Right forelimb (tissue), 1 donor: ENCODE data around the gene NEGR1.

Experiments used
- DNase-seq: peaks from one replicate; pipeline ENCODE4 v3.0.0-alpha.2; 2018

NEGR1 gene

DNA sequence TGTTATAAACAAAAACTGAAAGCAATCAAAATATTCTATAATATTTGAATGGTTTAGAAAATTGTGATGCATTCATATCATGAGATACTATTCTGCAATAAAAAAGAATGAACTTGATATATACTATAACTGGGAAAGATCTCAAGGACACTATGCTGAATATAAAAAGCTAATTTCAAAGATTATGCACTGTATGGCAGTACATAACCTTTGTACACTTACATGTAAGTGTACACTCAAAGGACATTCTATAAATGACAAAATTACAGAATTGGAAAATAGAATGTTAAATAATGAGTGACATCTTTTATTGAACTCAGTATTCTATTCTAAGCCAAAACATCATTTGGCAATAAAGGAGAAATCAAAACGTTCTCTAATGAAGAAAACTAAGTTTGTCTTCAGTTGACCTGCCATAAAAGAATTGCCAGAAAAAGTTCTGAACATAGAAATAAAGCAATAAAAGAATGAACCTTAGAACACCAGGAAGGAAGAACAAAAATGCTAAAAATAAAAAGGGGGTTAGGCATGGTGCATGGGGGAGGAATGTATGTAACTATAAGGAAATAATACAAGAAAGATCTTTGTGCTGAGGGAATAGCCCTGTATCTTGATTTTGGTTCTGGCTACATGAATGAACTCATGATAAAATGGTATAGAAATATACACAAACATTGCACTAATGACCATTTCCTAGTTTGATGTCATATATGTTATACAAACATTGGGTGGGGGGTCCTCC is 519.7 kb downstream of the NEGR1 start:
- DNase-seq = no peak

DNA sequence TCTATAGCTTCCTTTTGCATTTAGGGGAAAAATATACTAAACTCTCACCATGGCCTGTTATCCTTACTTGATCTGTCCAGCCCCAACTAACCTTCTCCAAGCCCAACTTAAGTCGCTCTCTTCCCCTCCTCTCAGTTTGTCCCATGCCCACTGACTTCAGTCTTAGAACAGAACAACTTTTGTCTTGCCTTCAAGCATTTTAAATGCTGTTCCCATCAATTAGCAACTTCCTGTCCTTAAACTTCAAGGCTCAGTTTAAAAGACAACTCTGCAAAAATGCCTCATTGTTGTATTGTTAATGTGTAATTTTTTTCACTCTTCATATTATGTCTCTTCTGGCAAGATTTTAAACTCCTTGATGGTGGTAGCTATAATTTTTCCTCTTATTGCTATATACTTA is 526.9 kb downstream of the NEGR1 start:
- no peak for DNase-seq

DNA sequence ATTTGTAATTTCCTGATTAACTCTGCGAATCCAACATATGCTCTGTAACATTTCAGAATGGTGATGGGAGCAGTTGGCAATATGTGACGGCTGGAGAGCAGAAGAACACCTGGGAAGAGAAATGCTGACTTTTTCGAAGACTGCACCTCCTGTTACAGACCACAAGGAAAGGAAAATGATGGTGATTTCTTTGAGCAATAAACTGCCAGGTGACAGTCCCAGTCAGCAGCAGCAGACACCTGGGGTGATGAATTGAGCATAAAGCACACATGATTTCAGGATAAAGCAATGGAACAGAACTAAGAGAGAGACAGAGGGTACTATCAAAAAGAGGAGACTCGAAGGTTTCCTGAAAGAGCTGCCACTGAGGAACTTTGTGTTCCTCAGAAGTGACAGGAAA is 528.6 kb downstream of the NEGR1 start:
- no peak for DNase-seq

DNA sequence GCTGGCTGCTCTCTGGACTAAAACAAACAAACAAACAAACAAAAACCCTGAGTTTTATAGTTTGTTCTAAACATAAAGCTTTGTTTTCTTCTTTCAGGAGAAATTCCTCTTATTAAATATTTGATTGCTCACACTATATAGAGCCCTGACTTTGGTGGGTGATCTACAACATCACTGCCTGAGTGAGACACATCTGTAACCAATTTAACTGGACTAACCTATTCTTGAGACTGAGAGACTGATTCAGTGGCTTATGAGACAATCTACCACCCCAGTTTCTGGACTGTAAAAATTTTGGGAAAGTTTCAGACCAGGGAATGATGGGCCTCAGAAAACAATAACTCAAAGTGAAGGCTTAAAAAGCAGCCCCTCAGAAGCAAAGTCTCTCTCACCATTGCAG is 537.0 kb downstream of the NEGR1 start:
- DNase-seq = no peak

DNA sequence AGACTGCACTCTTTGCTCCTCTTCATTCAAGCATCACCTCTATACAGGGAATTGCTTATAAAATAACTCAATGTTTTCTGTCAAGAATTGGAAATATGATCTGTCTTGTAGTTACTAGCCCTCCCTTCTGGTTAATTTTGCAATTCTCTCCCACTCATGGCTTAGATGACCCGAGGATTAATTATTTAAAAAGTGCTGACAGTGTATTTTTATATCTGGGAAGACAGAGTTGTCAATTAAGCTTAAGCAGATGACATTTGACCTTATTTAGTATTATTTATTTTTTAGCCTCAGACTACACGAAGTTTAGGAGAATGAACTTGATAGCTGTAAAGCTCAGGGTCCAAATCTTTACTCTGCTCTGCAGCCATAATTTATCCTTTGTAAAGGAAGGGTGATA is 538.5 kb downstream of the NEGR1 start:
- no peak for DNase-seq

DNA sequence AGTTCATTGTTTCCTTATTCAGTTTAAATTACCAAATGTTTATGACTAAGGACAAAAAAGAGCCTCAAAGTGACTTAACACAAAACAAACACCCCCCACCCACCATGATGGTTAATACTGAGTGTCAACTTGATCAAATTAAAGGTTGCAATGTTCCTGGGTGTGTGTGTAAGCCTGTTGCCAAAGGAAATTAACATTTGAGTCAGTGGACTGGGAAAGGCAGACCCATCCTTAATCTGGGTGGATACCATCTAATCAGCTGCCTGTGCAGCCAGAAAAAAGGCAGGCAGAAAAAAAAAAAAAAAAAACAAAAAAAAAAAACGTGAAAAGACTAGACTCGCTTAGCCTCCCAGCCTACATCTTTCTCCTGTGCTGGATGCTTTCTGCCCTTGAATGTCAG is 543.4 kb downstream of the NEGR1 start:
- no peak for DNase-seq

DNA sequence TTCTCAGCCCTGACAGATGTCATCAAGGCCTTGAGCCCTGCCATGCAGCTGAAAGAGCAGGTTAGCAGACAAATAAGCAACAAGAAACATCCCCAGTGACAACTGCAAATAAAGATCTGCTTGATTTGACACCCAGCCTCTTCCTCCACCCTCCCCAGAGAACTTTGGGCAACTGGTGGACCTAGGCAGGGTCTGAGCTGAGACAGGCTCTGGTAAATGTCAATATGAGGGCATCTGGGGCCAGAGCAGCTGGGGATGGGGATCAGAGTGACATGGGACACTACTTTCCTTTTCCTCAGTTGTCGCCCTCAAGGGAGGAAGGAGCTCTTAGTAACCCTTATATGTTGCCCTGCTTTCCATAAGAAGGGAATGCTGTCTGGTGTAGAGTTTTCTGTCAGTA is 544.1 kb downstream of the NEGR1 start:
- DNase-seq = no peak

DNA sequence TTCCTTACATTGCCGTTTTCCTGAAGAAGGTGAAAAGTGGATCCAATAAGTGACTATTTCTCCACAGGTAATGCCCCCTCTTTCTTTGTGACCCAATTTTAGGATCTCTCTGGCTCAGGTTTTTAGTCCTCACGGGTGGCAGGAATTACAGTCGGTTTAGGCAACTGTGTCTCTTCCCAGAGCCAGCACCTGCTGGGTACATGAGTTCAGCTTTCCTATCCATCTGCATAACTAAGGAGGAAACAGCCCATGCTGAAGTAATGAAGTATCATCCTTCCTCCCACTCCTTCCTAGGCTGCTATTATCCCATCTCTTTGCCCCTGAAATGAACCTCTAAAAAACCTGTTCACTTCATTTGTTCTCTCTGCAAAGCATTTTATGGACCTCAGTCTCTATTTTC is 544.6 kb downstream of the NEGR1 start:
- DNase-seq = no peak

DNA sequence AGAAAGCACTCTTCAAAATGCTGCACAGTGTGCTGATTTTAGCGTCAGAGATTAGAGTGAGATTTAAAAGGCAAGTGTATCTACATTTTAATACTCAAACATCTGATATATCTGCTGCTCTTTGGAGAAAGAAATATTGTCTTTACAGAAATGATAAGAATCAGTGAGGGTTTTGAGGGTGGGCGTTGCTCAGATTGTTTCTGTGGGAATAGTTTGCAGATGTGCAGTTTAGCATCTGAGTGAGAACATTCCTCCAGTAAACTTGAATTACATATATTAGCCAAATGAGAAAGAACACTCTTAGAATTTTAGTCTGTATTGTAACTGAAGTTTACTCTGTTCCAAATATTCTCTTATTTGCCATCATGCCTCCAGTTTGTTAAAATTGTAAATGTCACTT is 549.2 kb downstream of the NEGR1 start:
- no peak for DNase-seq

DNA sequence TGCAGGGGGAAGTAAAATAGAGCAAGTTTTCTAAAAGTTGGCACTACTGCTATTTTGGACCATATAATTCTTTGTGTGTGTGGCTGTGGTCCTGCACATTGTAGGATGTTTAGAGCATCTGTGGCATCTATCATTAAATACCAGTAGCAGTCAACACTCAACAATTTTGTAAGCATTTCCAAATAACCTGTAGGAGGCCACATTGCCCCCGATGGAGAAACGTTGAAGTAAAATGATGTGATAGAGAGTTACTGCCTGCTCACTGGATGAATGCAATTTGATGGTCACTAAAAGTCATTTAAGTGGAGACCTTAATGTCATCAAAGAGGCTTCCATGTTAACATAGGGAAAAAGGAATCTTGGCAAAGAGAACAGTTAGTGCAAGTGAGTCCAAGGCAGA is 560.8 kb downstream of the NEGR1 start:
- no peak for DNase-seq

DNA sequence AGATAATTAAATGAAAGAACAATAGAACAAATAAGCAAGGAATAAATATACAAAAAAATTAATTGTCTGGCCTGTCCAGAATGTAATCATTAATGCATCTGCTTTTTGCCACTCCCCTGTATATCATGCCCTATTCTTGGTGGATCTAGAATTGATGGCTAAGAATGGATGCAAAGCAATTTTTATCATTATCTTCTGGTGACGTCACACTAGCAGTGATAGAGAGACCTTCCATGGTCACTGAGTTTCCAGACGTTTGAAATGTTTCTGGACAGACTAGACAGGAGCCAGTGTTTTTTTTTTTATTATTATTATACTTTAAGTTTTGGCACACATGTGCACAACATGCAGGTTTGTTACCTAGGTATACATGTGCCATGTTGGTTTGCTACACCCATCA is 563.0 kb downstream of the NEGR1 start:
- no peak for DNase-seq

DNA sequence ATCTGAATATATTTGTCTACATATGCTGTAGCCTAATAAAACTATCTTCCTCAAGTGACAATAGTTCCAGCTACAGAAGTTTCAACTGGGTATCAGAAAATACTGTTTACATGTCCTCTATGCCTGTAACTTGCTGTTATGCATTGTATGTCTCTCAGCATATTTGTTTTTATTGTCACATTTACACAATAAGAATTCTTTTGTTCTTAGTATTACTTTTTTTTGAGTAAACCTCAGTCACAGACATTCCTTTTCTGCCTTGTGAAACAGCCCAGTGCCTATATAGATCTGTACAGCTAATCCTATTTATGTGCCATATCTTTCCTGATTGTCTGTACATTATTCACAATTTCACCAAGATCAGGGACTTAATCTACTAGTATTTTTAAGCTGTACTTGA is 565.2 kb downstream of the NEGR1 start:
- DNase-seq = no peak

DNA sequence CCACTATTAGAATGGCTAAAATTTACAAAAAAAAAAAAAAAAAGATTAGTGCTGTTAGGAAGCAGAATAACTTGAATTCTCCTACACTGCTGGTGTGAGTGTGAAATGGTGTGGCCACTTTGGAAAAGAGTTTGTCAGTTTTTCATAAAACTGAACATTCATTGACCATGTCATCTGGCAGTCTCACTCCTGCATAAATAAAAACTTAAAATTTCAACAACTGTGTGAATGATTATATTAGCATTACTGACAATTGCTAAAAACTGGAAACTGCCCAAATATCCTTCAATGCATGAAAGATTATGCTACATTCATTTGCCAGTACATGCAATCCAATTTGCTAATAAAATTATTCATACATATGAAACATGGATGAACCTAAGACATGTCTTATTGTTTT is 570.9 kb downstream of the NEGR1 start:
- DNase-seq = no peak

DNA sequence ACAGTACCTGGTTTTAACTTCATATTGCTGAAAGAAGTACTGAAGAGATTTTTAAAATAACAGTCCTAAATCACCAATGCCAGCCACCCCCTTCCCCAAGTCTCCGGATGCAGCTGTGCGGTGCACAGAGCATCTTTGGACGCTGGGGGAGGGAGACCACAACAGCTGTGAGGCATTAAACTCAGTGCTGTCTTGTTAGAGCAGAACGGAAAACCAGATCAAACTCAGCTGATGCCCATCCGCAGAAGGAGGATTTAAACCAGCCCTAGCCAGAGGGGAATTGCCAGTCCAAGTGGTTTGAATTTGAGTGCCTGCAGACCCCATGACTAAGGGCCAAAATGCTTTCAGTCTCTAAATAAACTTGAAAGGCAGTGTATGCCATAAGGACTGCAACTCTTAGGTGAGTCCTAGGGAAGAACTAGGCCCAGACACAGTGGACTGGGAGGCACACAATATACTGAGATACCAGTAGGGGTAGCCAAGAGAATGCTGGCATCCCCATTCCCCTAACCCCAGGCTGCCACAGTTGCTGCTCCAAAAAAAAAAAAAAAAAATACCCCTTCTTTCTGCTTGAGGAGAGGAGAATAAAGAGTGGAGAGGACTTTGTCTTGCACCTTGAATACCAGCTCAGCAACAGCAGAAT is 576.2 kb downstream of the NEGR1 start:
- DNase-seq = peak; percentile 49

DNA sequence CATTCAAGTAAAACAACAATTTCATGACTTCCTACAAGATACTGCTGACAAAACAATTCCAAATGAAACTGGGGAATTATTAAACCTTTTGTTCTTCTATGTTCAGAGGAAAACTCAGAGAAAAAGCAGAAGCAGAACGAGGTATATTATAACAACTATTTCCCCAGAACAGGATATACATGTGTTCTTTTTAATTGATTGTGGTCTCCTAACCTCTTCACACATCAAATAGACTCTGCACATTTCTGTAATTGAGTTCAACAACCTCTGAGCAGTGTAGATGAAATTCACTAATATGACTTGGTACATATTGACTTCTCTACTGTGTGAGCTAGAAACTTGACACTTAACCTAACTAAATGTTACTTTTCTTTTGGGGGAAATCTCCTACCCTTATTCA is 584.2 kb downstream of the NEGR1 start:
- no peak for DNase-seq

DNA sequence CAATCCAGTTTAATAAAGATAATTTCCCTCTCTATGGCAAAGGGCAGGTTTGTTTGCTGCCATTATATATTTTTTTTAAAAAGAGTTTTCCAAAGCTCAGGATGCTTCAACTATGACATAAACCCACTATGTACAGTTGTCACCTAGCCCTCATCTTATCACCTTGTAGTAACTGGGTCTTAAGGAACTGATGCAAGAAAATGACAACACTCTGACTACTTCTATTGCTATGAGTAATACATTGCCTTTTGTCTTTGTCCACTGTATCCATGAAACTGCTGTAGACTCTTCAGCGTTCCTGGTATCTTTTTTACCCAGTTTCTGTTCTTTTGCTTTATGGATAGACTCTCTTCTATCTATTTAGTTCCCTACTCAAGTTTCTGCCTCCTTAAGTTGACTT is 586.5 kb downstream of the NEGR1 start:
- DNase-seq = no peak

DNA sequence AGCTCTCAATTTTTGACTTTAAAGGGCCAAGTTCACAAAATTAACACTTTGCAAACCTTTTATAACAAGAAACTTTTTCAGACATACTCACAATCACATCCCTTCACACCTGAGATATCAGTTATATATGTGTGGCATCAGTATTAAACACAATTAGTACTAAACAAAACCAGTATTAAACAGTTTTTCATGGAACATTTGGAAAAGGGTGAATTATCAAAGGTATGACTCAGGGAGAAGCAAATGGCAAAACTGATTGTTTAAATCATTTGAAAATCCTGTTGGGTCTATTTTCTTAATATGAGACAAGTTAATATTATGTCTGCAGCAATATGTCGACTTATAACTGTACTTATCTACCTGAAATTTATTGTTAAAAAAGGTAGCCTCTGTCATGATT is 587.3 kb downstream of the NEGR1 start:
- no peak for DNase-seq

DNA sequence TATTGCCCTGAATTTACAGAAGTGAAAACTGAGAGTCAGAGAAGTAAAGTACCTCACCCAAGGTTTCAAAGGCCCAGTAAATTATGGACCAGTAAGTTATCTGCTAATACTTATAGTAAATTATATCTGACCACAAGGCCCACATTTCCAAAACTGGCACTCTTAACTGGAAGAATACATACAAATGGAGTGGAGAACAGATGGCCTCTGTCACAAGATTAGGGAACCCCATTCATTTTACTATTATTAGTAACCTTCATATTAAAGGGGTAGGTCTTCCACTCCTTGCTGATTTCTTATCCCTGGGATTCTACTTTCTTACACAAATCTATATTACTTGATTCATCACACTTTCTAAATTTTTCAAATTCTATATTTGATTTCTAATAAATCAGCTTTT is 588.8 kb downstream of the NEGR1 start:
- no peak for DNase-seq

DNA sequence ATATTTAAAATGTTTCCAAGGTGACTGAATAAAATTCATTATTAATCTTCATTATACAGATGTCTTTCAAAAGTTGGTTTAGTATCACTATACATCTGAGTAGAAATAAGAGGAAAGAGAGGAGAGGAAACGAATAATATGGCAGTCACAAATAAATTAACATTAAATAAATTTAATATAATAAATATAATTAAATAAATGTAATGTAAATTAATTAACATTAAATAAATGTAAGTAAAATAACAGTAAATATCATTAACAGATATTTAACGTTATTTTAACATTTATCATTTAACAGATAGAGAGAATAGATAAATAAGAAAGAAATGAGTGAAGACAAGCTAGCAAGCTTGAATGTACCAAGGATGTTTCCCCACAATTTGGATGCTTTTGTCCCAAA is 592.7 kb downstream of the NEGR1 start:
- no peak for DNase-seq

DNA sequence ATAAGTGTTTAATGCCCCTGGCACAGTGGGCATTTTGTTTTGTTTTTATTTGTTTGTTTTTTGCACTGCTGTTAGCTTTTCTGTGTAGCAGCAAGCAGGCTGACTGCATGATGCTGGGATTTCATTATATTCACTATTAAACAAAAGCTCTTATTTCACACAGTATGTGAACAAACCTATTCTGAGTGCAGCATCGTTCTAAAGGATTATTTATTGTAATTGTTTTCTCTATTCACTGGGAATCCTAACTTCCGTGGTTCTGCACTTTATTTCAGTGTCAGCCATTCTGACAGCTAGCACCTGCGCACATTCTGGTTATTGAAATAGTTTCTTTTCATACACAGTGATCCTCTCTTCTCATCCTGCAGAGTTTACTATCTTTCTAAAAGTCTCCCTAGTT is 595.0 kb downstream of the NEGR1 start:
- DNase-seq = no peak

DNA sequence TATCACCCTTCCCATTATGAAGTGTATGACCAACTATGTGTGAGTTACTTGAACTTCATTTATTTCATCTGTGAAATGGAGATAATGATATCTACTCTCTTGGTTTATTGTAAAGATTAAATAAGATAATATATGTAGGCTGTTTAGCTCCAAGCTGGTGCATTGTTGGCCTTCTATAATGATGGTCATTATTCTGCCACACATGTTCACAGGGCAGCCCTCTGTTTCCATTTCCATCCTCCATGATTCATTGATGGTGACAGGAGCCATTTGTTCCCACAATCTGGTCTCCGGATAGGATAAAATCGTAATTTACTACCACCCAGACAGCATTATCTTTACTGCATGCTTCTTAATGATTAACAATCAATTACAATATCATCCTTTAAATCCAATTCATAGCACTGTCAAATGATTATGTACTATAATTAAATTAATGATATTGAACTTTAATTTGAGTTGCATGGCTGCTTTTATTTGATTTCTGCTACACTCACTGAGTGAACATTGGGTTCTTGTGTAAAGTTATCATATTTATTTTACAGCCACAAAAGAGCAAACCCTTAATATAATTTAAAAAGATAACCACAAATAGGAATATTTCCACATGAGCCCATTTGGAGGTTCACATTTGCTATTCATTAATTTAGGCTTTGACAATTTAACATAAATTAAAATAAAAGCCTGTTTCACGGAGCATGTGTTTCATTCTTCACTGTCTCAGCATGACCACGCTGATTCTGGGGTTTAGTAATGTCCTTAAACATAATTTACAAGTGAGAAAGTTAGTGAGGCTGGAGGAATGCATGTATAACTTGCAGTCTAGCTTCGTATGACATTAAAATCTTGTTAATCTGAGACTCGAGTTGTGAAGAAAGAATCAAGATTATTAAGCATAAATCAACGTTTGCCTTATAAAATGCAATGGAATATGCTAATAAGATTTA is 605.1 kb downstream of the NEGR1 start:
- no peak for DNase-seq

DNA sequence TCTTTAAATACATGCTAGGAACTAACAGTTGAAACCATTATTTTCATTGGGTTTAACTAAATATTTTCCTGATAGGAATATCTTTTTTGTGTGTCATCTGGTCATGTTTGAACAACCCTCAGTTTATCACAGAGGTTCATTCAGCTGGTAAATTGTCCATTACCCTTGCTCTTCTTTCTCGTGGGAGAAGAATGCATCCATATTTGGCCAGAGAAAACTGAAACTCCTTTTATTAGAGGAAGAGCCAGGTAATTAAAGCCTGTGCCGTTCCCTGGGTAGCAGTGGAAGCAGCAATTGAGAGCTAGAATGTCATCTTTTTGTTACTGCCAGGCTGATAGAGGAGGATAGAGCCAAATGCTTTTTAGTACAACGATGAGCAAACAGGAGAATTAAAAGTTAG is 614.3 kb downstream of the NEGR1 start:
- no peak for DNase-seq

DNA sequence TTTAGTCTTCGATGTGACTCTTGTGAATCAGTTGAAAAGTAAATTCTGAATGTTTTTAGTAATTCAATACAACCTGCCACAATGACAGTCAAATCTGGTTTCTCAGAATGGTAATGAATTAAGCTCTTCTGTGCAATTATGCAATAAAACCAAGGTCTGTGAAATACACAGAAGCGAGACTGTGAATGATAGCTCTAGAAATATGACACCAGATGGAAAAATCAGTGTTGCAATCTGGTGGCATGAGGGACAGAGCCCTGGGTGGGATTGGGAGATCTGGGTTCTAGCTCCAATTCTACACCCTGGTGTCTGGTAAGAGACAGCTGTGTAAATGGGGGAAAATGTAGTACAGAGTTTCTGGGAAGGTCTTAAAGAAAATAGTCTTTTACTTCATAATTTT is 615.1 kb downstream of the NEGR1 start:
- DNase-seq = no peak

DNA sequence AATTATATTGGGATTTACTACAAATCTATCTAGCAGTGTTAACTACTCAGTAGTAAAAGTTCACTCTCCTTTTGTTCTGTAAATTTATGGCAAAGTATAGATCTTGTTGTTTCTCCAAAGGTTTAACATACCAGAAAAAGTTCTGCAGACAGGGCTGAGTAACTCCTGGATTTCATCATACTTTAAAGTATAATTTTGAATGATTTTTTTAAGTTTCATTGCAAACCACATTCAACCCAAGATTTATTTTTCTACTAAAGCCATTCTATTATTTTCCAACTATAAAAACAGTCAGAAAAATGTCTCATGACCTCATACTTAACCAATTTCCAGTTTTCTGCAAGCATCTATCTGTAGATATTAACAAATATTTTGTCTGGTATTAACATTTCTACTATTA is 615.7 kb downstream of the NEGR1 start:
- DNase-seq = no peak
